ENCODE measurements around the gene ZNF766.
"Not testable (repeated sequence)": the region's sequence is repeated elsewhere in the genome, so short reads cannot be mapped to it uniquely, and the experiment has no call there.

ZNF766 gene

GRCh38 chr19:52269338-52270261, at the start of gene ZNF766:
Gene ZNF766, plus strand, starts transcription at chr19:52269587. Its CDS starts 27 bp downstream, at chr19:52269614.
- peak; percentile 93 for DNase-seq

- no peak for DNase-seq
Observed at GRCh38 chr19:52219611-52220010, 49.8 kb upstream of the ZNF766 start.

GRCh38 chr19:52221031-52221430, 48.4 kb upstream of the ZNF766 start:
- no peak for DNase-seq

- DNase-seq = no peak
Observed at GRCh38 chr19:52221831-52222375, 47.5 kb upstream of the ZNF766 start.

- DNase-seq = no peak
Observed at GRCh38 chr19:52224211-52224610, 45.2 kb upstream of the ZNF766 start.

GRCh38 chr19:52226652-52227051, 42.7 kb upstream of the ZNF766 start:
- DNase-seq = no peak

- DNase-seq = no peak
Observed at GRCh38 chr19:52227196-52227940, 42.0 kb upstream of the ZNF766 start.

- no peak for DNase-seq
Observed at GRCh38 chr19:52227980-52228379, 41.4 kb upstream of the ZNF766 start.

- no peak for DNase-seq
Observed at GRCh38 chr19:52229524-52229923, 39.9 kb upstream of the ZNF766 start.

GRCh38 chr19:52230685-52231084, 38.7 kb upstream of the ZNF766 start:
- DNase-seq = no peak

GRCh38 chr19:52231154-52231910, 38.1 kb upstream of the ZNF766 start:
- DNase-seq = no peak

GRCh38 chr19:52234406-52234805, 35.0 kb upstream of the ZNF766 start:
- no peak for DNase-seq

- DNase-seq = no peak
Observed at GRCh38 chr19:52237197-52237596, 32.2 kb upstream of the ZNF766 start.

GRCh38 chr19:52237771-52238400, 31.5 kb upstream of the ZNF766 start:
- no peak for DNase-seq

GRCh38 chr19:52244021-52244420, 25.4 kb upstream of the ZNF766 start:
- no peak for DNase-seq

GRCh38 chr19:52248241-52248640, 21.1 kb upstream of the ZNF766 start:
- no peak for DNase-seq

- no peak for DNase-seq
Observed at GRCh38 chr19:52258426-52258825, 11.0 kb upstream of the ZNF766 start.

- DNase-seq = not testable (repeated sequence)
Observed at GRCh38 chr19:52265556-52265955, 3.8 kb upstream of the ZNF766 start.

GRCh38 chr19:52270266-52270885, 989 bp downstream of the ZNF766 start:
- no peak for DNase-seq

GRCh38 chr19:52273301-52273700, 3.9 kb downstream of the ZNF766 start:
- no peak for DNase-seq

- no peak for DNase-seq
Observed at GRCh38 chr19:52274191-52274590, 4.8 kb downstream of the ZNF766 start.

- no peak for DNase-seq
Observed at GRCh38 chr19:52275988-52276387, 6.6 kb downstream of the ZNF766 start.

Measured in SHP77 treated with DMSO at 0.1 percent for 48 hours (cell line).